Stimulated activated effector memory CD8-positive, alpha-beta T cell treated with anti-CD3 and anti-CD28 coated beads, Interleukin-12 subunit alpha, Interleukin-12 subunit beta, amount 100 ng/mL, for 72 hours (primary cell): Measurements from ENCODE around the gene RAB11FIP3.
"Not testable (repeated sequence)": the region's sequence is repeated elsewhere in the genome, so short reads cannot be mapped to it uniquely, and the experiment has no call there.

Experiments used
- ATAC-seq: fragments of 150-1000 bp; cut with Tn5 transposase; 2 replicates; pipeline ENCODE4 v1.10.0; 2021
- DNase-seq, 2 donors: peaks; one replicate each; pipeline ENCODE4 v3.0.0; 2021 to 2022; ENCODE audit warnings: low spot score in 2 of 2
- H3K27ac Mint-ChIP-seq: one replicate; pipeline ENCODE4 v1.8.0; 2022; ENCODE audit warnings: mild to moderate bottlenecking, mixed read lengths
- H3K36me3 Mint-ChIP-seq: one replicate; pipeline ENCODE4 v1.8.0; 2022; ENCODE audit warnings: mild to moderate bottlenecking, mixed read lengths
- H3K4me1 Mint-ChIP-seq: one replicate; pipeline ENCODE4 v1.8.0; 2022; ENCODE audit warnings: mixed read lengths
- H3K4me3 Mint-ChIP-seq: one replicate; pipeline ENCODE4 v1.8.0; 2022; ENCODE audit warnings: mild to moderate bottlenecking, mixed read lengths
- H3K9me3 Mint-ChIP-seq: one replicate; pipeline ENCODE4 v1.8.0; 2022; ENCODE audit warnings: mixed read lengths

Gene RAB11FIP3

DNA sequence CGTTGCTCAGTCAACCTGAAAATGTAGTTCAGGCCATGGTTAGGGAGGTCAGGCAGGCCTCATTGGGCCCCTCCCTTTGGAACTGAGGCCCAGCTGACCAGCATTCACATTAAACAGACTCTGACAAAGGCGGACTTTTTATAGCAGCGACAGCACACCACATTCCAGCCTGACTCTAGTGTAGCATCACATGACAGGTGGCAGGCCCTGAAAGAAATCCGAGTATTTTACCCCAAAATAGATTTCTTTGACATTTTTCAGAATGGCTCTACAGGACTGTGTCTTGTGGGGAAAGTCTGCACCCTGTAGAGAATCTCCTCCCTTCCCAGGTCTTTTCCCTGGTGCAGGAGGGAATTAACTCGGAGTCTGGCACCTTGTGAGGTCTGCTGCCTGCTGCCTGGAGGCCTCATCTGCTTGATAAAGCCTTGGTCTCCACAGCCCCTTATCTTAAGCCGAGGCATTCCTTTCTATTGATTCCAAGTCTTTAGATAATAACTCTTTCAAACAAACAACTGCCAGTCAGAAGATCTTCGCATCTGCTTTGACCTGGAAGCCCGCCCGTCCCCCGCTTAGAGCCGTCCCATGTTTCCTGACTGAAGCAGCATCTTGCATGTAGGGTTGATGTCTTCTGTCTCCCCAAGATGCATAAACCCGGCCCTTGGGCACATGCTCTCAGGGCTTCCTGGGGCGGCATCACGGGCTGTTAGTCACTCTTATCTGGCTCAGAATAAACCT is 58.1 kb downstream of the RAB11FIP3 start:
- DNase-seq (no peak), ATAC-seq (no peak)
- peaks cover 14% of the 10 kb centered on the region for H3K36me3 Mint-ChIP-seq
- peaks cover 6% of the 10 kb centered on the region for H3K4me1 Mint-ChIP-seq
- H3K4me3 Mint-ChIP-seq = no peak overlapping the region
- no peak overlapping the region for H3K27ac Mint-ChIP-seq
- H3K9me3 Mint-ChIP-seq = no peaks in the 10 kb centered on the region

DNA sequence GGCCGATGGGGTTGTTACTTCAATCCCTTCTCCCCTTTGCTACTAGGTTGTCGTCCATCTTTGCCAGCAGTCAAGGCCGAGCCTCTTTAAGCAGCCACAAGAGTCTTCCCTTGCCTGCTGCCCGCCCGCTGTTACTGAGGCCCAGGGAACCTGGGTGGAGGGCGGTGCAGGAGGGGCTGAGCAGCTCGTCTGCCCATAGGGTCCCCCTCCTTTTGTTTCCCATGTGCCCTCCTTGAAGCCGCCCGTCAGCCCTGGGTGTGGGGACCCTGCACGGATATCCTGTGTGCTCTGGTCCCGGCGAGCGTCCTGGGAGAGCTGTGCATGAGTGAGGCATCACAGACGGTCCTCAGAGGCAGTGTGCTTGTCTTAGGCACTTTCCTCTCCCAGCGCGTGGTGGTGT is 64.2 kb downstream of the RAB11FIP3 start:
- Mint-ChIP-seq H3K27ac (peak overlapping the region; percentile 26), H3K4me3 (no peak overlapping the region), H3K9me3 (no peaks in the 10 kb centered on the region), H3K36me3 (peaks cover 12% of the 10 kb centered on the region), H3K4me1 (peaks cover 9% of the 10 kb centered on the region)
- ATAC-seq = no peak
- DNase-seq = no peak

DNA sequence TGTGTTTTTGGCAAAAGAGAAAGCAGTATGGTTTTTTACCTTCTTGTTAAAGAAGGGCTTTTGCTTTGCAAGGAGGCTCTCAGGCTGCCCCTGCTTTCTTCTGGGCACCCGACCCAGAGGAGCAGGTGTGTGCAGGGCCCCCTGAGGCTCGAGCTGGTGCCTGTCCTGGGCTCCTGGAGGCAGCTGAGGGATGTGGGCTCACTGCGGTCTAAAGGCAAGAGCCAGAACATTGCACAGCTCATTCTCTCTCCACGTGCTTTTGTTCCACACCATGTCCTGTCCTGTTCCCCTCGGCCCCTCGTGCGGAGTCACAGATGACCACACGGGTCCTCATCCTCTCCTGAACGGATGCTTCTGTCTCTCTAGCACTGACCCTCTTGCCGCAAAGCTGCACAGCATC is 65.3 kb downstream of the RAB11FIP3 start:
- ATAC-seq = no peak
- H3K36me3 Mint-ChIP-seq = peaks cover 12% of the 10 kb centered on the region
- no peaks in the 10 kb centered on the region for H3K9me3 Mint-ChIP-seq
- DNase-seq = no peak
- H3K27ac Mint-ChIP-seq = no peak overlapping the region
- peaks cover 16% of the 10 kb centered on the region for H3K4me1 Mint-ChIP-seq
- no peak overlapping the region for H3K4me3 Mint-ChIP-seq

DNA sequence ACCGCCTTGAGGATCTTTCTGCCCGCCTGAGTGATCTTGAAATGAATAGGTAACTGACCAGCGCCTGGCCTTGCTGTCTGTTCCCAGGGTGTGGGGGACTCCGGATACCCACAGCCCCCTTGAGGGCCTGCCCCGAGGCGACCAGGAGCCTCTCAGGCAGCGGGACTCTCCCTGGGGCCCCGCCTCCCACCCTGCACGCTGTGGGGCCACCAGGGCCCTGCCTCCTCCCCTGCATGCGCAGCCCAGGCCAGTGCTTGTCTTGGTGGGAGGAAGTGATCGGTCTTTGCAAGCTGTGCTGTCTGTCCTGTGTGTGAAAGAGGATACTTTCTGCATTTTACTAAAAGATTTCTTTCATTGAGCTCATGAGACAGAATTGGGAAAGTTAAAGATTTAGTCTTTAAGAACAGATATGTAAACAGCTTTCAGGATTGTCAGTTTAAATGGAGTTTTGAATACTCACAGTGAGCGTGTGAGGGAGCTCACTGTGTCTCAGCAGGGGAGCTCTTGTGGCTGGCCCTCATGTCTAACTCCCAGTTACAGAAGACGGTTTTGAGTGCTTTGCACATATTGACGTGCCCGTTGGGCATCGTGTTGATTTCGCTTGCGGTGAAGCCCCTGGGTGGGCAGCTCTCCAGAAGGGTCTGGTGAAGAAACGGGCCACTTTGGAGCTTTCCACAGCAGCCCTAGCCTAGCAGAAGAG is 65.9 kb downstream of the RAB11FIP3 start:
- DNase-seq (no peak), ATAC-seq (no peak)
- H3K4me1 Mint-ChIP-seq = peaks cover 16% of the 10 kb centered on the region
- no peak overlapping the region for H3K27ac Mint-ChIP-seq
- peaks cover 12% of the 10 kb centered on the region for H3K36me3 Mint-ChIP-seq
- no peak overlapping the region for H3K4me3 Mint-ChIP-seq
- no peaks in the 10 kb centered on the region for H3K9me3 Mint-ChIP-seq

- ATAC-seq = no peak
- DNase-seq = no peak
- Mint-ChIP-seq H3K4me1 (peaks cover 16% of the 10 kb centered on the region), H3K9me3 (no peaks in the 10 kb centered on the region), H3K36me3 (peaks cover 12% of the 10 kb centered on the region), H3K4me3 (no peak overlapping the region), H3K27ac (no peak overlapping the region)
Measured at GRCh38 chr16:492211-492875, 66.9 kb downstream of the RAB11FIP3 start.

- Mint-ChIP-seq H3K4me1 (peaks cover 10% of the 10 kb centered on the region), H3K27ac (peak overlapping the region; percentile 74)
- not testable (repeated sequence) for ATAC-seq, DNase-seq, H3K9me3 Mint-ChIP-seq, H3K36me3 Mint-ChIP-seq, H3K4me3 Mint-ChIP-seq
Measured at GRCh38 chr16:494676-495075, 69.2 kb downstream of the RAB11FIP3 start.

DNA sequence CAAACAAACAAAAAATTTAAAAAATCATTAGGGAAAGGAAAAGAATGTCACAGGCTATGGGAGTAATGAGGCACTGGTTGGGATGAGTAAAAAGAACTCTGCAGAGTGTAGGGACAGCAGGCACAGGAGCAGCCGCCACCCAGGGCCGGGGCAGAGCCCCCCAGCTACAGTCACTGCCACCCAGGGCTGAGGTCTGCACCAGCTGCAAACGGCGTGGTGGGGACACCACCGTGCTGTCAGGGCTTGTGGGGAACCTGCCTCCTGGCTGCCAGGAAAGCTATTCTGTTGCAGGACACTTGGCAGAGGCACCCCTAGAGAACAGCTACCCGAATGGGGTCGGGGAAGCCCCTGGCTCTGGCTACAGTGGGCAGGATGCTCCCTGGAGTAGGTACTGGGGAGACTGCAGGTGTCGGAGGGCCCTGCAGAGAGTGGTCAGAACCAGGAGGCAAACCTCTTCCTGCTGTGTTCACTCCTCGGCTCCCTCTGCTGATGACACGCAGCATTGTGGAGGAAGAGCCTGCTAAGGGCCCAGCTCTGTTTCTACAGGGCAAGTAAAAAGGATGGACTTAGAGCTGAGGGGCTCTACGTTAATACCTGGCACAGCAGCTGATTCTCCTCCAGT is 69.8 kb downstream of the RAB11FIP3 start:
- peak overlapping the region; percentile 74 for H3K27ac Mint-ChIP-seq
- ATAC-seq (peak; percentile 74), DNase-seq (no peak)
- H3K36me3 Mint-ChIP-seq = peaks cover 13% of the 10 kb centered on the region
- no peaks in the 10 kb centered on the region for H3K9me3 Mint-ChIP-seq
- H3K4me3 Mint-ChIP-seq = no peak overlapping the region
- H3K4me1 Mint-ChIP-seq = peaks cover 10% of the 10 kb centered on the region

DNA sequence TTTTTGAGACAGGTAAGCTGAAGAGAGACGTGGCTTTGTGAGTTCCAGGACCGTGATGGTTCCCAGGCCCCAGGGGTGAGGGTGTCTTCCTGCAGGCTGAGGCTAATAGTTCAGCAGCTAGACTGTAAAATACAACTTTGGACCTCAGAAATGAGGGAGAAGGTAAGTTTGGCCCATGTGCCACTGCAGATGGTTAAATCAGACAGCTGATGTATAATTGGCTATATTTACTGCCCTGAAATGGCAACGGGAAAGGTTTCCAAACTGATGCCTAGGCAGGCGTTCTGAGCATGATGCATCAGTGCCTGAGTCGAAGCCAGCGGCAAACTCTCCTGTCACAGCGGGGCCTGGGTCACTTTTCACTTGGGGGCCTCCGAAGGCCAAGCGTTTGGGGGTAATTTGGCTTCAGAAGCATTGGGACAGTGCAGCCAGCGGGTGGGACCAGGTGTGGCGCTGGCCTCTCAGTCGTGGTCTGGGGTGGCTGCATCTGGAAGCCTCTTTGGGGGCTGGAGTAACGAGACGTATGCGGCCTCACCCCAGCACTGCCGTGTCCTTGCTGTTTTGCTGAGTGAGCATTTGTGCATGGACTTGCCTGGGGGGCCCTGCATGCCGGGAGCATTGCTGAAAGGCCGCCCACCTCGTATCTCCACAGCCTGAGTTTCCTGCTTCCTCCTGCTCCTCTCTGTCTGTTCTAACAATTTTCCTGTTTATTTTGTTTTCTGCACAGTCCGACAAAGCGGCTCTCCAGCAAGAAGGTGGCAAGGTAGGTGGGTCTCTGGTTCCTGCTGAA is 70.8 kb downstream of the RAB11FIP3 start:
- Mint-ChIP-seq H3K4me1 (peaks cover 10% of the 10 kb centered on the region), H3K4me3 (no peak overlapping the region), H3K9me3 (no peaks in the 10 kb centered on the region), H3K27ac (no peak overlapping the region), H3K36me3 (peaks cover 13% of the 10 kb centered on the region)
- no peak for ATAC-seq
- no peak for DNase-seq

DNA sequence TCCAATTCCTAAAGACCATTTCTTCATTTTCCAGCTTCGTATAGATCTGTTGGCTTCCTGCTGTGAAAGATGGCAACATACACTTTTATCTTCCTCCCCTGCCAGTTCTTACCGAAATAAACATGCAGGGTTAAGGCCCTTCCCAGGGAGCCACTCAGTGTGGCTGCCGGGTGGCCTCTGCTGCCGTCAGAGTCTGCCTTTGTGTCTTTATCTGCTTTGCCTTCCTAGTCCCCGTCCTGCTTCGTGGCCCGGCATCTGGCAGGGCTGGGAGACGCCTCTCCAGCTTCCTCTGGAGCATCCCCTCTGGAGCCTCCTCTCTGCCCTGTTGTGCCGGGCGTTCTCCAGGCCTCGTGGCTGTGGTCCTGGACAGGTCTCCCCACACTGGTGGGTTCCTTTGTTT is 71.8 kb downstream of the RAB11FIP3 start:
- Mint-ChIP-seq H3K9me3 (no peaks in the 10 kb centered on the region), H3K4me1 (peaks cover 10% of the 10 kb centered on the region), H3K4me3 (no peak overlapping the region), H3K36me3 (peaks cover 13% of the 10 kb centered on the region), H3K27ac (no peak overlapping the region)
- DNase-seq (no peak), ATAC-seq (no peak)

- no peaks in the 10 kb centered on the region for H3K9me3 Mint-ChIP-seq
- ATAC-seq = no peak
- peaks cover 13% of the 10 kb centered on the region for H3K36me3 Mint-ChIP-seq
- H3K4me1 Mint-ChIP-seq = peaks cover 4% of the 10 kb centered on the region
- H3K4me3 Mint-ChIP-seq = no peak overlapping the region
- H3K27ac Mint-ChIP-seq = no peak overlapping the region
- DNase-seq = no peak
Measured at GRCh38 chr16:499924-500323, 74.5 kb downstream of the RAB11FIP3 start.

GRCh38 chr16:500709-501108 is 75.3 kb downstream of the RAB11FIP3 start:
- ATAC-seq (no peak), DNase-seq (no peak)
- Mint-ChIP-seq H3K27ac (peak overlapping the region; percentile 20), H3K36me3 (peaks cover 13% of the 10 kb centered on the region), H3K4me1 (no peaks in the 10 kb centered on the region), H3K4me3 (no peak overlapping the region), H3K9me3 (no peaks in the 10 kb centered on the region)

GRCh38 chr16:502179-502943 is 76.9 kb downstream of the RAB11FIP3 start:
- H3K4me1 Mint-ChIP-seq = no peaks in the 10 kb centered on the region
- H3K4me3 Mint-ChIP-seq = no peak overlapping the region
- H3K27ac Mint-ChIP-seq = no peak overlapping the region
- H3K9me3 Mint-ChIP-seq = no peaks in the 10 kb centered on the region
- DNase-seq = no peak
- ATAC-seq = no peak
- peaks cover 13% of the 10 kb centered on the region for H3K36me3 Mint-ChIP-seq

DNA sequence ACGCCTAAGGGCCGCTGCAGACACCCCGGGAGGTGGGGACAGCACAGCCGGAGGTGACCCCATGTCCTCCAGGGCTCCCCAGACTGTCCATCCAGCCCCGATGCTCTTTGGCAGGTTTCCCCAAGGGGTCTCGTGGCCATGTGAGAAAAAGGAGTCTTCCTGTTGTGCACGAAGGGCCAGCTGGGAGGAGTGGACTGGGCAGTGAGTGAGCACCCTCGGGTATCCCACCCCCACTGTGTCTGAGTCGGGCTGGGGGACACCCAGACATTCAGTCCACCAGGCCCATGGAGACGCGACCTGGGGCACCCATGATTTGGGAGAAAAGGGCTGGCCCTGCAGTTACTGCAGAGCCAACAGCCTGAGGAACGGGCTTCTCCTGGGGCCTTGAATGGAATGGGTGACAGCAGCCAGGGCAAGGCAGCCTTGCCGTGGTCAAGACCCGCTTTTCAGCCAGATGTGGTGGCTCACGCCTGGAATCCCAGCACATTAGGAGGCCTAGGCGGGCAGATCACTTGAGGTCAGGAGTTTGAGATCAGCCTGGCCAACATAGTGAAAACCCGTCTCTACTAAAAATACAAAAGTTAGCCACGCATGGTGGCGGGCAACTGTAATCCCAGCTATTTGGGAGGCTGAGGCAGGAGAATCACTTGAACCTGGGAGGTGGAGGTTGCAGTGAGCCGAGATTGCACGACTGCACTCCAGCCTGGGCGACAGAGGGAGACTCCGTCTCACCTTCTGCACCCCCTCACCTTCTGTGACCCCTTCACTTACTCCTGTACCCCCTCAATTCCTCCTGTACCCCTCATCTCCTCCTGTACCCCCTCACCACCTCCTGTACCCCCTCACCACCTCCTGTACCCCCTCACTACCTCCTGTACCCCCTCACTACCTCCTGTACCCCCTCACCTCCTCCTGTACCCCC is 78.0 kb downstream of the RAB11FIP3 start:
- H3K36me3 Mint-ChIP-seq = peaks cover 13% of the 10 kb centered on the region
- no peak overlapping the region for H3K27ac Mint-ChIP-seq
- no peak for DNase-seq
- no peak overlapping the region for H3K4me3 Mint-ChIP-seq
- no peaks in the 10 kb centered on the region for H3K9me3 Mint-ChIP-seq
- no peaks in the 10 kb centered on the region for H3K4me1 Mint-ChIP-seq
- ATAC-seq = no peak
